Cardiac muscle cell (in vitro differentiated cells and primary cell): ENCODE measurements around the gene APBB2. TPM values are rescaled to one million over a fixed set of nuclear protein-coding genes. Genes with fewer than 3 reads are reported as not detected.

Experiments used
- DNase-seq, 2 donors: peaks; one replicate each; pipeline versions ENCODE4 v3.0.0 to v3.0.0-alpha.2; 2010 to 2017; ENCODE audit warnings: low read depth in 1 of 2, low spot score in 1 of 2
- H3K27ac ChIP-seq: fragments of 200-600 bp; sonication (generic); 2 replicates; pipeline ENCODE4 v1.5.1; 2016
- H3K27me3 ChIP-seq: fragments of 200-600 bp; sonication (generic); 2 replicates; pipeline ENCODE4 v1.6.0; 2016; ENCODE audit warnings: control low read depth
- H3K36me3 ChIP-seq: fragments of 200-600 bp; sonication (generic); 2 replicates; pipeline ENCODE4 v1.5.1; 2016; ENCODE audit warnings: control low read depth
- H3K4me1 ChIP-seq: fragments of 200-600 bp; sonication (generic); 2 replicates; pipeline ENCODE4 v1.8.1; 2017; ENCODE audit warnings: low read depth, mild to moderate bottlenecking, mixed run types
- H3K4me3 ChIP-seq: fragments of 200-600 bp; sonication (generic); 2 replicates; pipeline ENCODE4 v1.5.1; 2016; ENCODE audit warnings: mild to moderate bottlenecking
- H3K9me3 ChIP-seq: fragments of 200-600 bp; sonication (generic); 2 replicates; pipeline ENCODE4 v1.5.1; 2017; ENCODE audit warnings: low read depth, mild to moderate bottlenecking, control low read depth
- CTCF ChIP-seq: IDR thresholded peaks from 2 replicates; pipeline ENCODE4 v1.5.1; 2012; ENCODE audit warnings: low read depth, mild to moderate bottlenecking, low read length
- polyA plus RNA-seq: library from polyadenylated mRNA; unstranded; fragments of >200 nt; fragmentation: Nextera tagmentation; extraction: Ambion mirVana; gene quantifications from 2 replicates; pipeline ENCODE4 v1.2.1, GENCODE V29; 2016
- total RNA-seq: library from RNA; depleted of rRNA; stranded (reverse); fragments of >200 nt; gene quantifications from 2 replicates; pipeline ENCODE4 v1.2.3, GENCODE V29; 2016

The APBB2 gene
- total and polyA plus RNA-seq, 2 experiments from 2014 or later: 4.6 to 14.9 TPM

GRCh38 chr4:41202356-41202755 is 12.0 kb downstream of the APBB2 start:
- H3K27me3 ChIP-seq: no peaks in the 10 kb centered on the region
- no peak overlapping the region for H3K27ac ChIP-seq
- H3K36me3 ChIP-seq: no peaks in the 10 kb centered on the region
- no peak for TF ChIP-seq CTCF
- no peak overlapping the region for H3K4me3 ChIP-seq
- H3K4me1 ChIP-seq: no peaks in the 10 kb centered on the region
- DNase-seq: no peak
- H3K9me3 ChIP-seq: no peaks in the 10 kb centered on the region

GRCh38 chr4:41200486-41201017 is 13.8 kb downstream of the APBB2 start:
- no peak for TF ChIP-seq CTCF

DNA sequence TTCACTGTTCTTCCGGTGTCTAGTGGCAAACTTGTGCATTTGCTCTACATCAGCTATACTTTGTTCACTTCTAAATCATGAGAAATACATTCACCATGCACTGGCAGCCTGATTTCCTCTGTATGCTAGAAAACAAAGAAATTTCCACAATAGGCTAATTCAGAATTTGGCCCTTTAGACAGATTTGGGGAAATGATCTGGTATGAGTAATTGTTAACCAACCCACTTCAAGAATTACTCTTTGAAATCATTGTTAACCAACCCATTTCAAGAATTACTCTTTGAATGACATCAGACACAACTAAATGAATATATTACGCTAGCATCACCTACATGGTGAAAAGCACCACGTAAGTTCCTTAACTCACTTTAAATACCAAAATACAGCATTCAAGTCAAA is 14.6 kb downstream of the APBB2 start:
- Histone ChIP-seq H3K4me3 (no peak overlapping the region), H3K36me3 (no peaks in the 10 kb centered on the region), H3K9me3 (no peaks in the 10 kb centered on the region), H3K27ac (no peak overlapping the region), H3K4me1 (no peaks in the 10 kb centered on the region), H3K27me3 (no peaks in the 10 kb centered on the region)
- DNase-seq: no peak
- no peak for TF ChIP-seq CTCF

More at GRCh38 chr4:41200486-41201017, 13.8 kb downstream of the APBB2 start:
- H3K9me3 ChIP-seq: no peaks in the 10 kb centered on the region
- no peaks in the 10 kb centered on the region for H3K4me1 ChIP-seq
- DNase-seq: no peak
- no peaks in the 10 kb centered on the region for H3K36me3 ChIP-seq
- no peak overlapping the region for H3K4me3 ChIP-seq
- no peaks in the 10 kb centered on the region for H3K27me3 ChIP-seq
- no peak overlapping the region for H3K27ac ChIP-seq

GRCh38 chr4:41197996-41198395 is 16.3 kb downstream of the APBB2 start:
- Histone ChIP-seq H3K4me3 (no peak overlapping the region), H3K36me3 (no peaks in the 10 kb centered on the region), H3K27ac (no peak overlapping the region), H3K27me3 (no peaks in the 10 kb centered on the region), H3K4me1 (peaks cover 6% of the 10 kb centered on the region), H3K9me3 (no peaks in the 10 kb centered on the region)
- no peak for DNase-seq
- TF ChIP-seq CTCF: no peak

- Histone ChIP-seq H3K27ac (no peak overlapping the region), H3K4me1 (peaks cover 8% of the 10 kb centered on the region), H3K36me3 (no peaks in the 10 kb centered on the region), H3K9me3 (no peaks in the 10 kb centered on the region), H3K27me3 (no peaks in the 10 kb centered on the region), H3K4me3 (no peak overlapping the region)
- TF ChIP-seq CTCF: no peak
- DNase-seq: no peak
Observed at GRCh38 chr4:41197495-41197894, 16.8 kb downstream of the APBB2 start.
